WERI-Rb-1 (cell line): ENCODE results near the gene DYNC2H1.
A peak's percentile ranks its signal among the peaks of the same experiment; 100 is the strongest.

Experiments used
- DNase-seq: peaks from one replicate; pipeline ENCODE4 v3.0.0-alpha.2; 2020
- H3K27ac ChIP-seq: fragments of 250-450 bp; sonication (Bioruptor Pico); 2 replicates; pipeline ENCODE4 v1.5.1; 2020; ENCODE audit warnings: mild to moderate bottlenecking, moderate library complexity
- H3K27me3 ChIP-seq: fragments of 250-450 bp; sonication (Bioruptor Pico); 2 replicates; pipeline ENCODE4 v1.5.1; 2021; ENCODE audit warnings: mild to moderate bottlenecking, low read depth, moderate library complexity; ENCODE audit not compliant: insufficient read depth, severe bottlenecking
- H3K36me3 ChIP-seq: fragments of 250-450 bp; sonication (Bioruptor Pico); 2 replicates; pipeline ENCODE4 v1.5.1; 2020; ENCODE audit warnings: mild to moderate bottlenecking, moderate library complexity
- H3K4me3 ChIP-seq: 2 replicates; pipeline ENCODE4 v1.5.1; 2011; ENCODE audit warnings: low read depth, mild to moderate bottlenecking, control low read depth, low read length
- H3K9me3 ChIP-seq: fragments of 250-450 bp; sonication (Bioruptor Pico); 2 replicates; pipeline ENCODE4 v1.5.1; 2021; ENCODE audit warnings: mild to moderate bottlenecking, moderate library complexity; ENCODE audit not compliant: severe bottlenecking
- TF ChIP-seq, protein P1 (sequence below): IDR thresholded peaks from 2 replicates; pipeline ENCODE4 v1.5.1; 2011; ENCODE audit warnings: low read depth, mild to moderate bottlenecking, control low read depth, inconsistent platforms, low read length

The DYNC2H1 gene

GRCh38 chr11:103220133-103220532 is 110.9 kb downstream of the DYNC2H1 start:
- Histone ChIP-seq H3K27me3 (no peaks in the 10 kb centered on the region), H3K9me3 (no peaks in the 10 kb centered on the region), H3K27ac (no peak overlapping the region), H3K4me3 (no peak overlapping the region), H3K36me3 (peaks cover 3% of the 10 kb centered on the region; the same call in 1 of the 2 replicates)
- TF ChIP-seq, protein P1, sequence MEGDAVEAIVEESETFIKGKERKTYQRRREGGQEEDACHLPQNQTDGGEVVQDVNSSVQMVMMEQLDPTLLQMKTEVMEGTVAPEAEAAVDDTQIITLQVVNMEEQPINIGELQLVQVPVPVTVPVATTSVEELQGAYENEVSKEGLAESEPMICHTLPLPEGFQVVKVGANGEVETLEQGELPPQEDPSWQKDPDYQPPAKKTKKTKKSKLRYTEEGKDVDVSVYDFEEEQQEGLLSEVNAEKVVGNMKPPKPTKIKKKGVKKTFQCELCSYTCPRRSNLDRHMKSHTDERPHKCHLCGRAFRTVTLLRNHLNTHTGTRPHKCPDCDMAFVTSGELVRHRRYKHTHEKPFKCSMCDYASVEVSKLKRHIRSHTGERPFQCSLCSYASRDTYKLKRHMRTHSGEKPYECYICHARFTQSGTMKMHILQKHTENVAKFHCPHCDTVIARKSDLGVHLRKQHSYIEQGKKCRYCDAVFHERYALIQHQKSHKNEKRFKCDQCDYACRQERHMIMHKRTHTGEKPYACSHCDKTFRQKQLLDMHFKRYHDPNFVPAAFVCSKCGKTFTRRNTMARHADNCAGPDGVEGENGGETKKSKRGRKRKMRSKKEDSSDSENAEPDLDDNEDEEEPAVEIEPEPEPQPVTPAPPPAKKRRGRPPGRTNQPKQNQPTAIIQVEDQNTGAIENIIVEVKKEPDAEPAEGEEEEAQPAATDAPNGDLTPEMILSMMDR, result no peak
- no peak for DNase-seq

GRCh38 chr11:103222806-103223205 is 113.6 kb downstream of the DYNC2H1 start:
- Histone ChIP-seq H3K27me3 (no peaks in the 10 kb centered on the region), H3K27ac (no peak overlapping the region), H3K9me3 (no peaks in the 10 kb centered on the region), H3K36me3 (peaks cover 3% of the 10 kb centered on the region; the same call in 1 of the 2 replicates), H3K4me3 (no peak overlapping the region)
- DNase-seq, result no peak
- TF ChIP-seq, protein P1, result no peak

DNA sequence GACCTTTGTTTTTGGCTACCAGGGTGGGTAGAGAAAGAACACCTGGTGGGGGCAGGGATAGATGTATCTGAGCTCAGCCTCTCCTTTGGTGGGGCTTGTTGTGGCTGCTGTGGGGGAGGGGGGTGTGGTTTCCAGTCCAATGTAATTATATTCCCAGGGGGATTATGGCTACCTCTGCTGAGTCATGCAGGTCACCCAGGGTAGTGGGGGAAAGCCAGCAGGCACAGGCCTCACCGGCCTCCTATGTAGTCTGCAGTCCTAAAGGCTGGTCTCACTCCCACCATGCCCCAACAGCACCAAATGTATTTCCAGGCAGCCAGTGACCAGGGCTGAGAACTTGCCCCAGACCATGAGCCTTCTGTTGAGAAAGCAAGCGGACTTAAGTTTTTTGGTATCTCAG is 119.6 kb downstream of the DYNC2H1 start:
- H3K9me3 ChIP-seq, result no peaks in the 10 kb centered on the region
- peak; percentile 45 for DNase-seq

GRCh38 chr11:103234974-103235373 is 125.7 kb downstream of the DYNC2H1 start:
- TF ChIP-seq, protein P1, result no peak

More for the DNA sequence above, 119.6 kb downstream of the DYNC2H1 start:
- H3K36me3 ChIP-seq, result no peaks in the 10 kb centered on the region
- H3K27ac ChIP-seq, result no peak overlapping the region
- TF ChIP-seq, protein P1, result no peak
- H3K4me3 ChIP-seq, result no peak overlapping the region
- H3K27me3 ChIP-seq, result no peaks in the 10 kb centered on the region

GRCh38 chr11:103241574-103241973 is 132.3 kb downstream of the DYNC2H1 start:
- Histone ChIP-seq H3K27ac (no peak overlapping the region), H3K4me3 (no peak overlapping the region), H3K36me3 (no peaks in the 10 kb centered on the region), H3K27me3 (no peaks in the 10 kb centered on the region), H3K9me3 (no peaks in the 10 kb centered on the region)
- no peak for DNase-seq
- TF ChIP-seq, protein P1, result no peak

More at GRCh38 chr11:103234974-103235373, 125.7 kb downstream of the DYNC2H1 start:
- no peaks in the 10 kb centered on the region for H3K36me3 ChIP-seq
- H3K9me3 ChIP-seq, result no peaks in the 10 kb centered on the region
- H3K27ac ChIP-seq, result no peak overlapping the region
- H3K4me3 ChIP-seq, result no peak overlapping the region
- H3K27me3 ChIP-seq, result no peaks in the 10 kb centered on the region
- no peak for DNase-seq

GRCh38 chr11:103254123-103254522 is 144.9 kb downstream of the DYNC2H1 start:
- no peaks in the 10 kb centered on the region for H3K9me3 ChIP-seq
- H3K27ac ChIP-seq, result no peak overlapping the region
- H3K27me3 ChIP-seq, result no peaks in the 10 kb centered on the region
- no peaks in the 10 kb centered on the region for H3K36me3 ChIP-seq
- TF ChIP-seq, protein P1, result no peak
- DNase-seq, result no peak
- H3K4me3 ChIP-seq, result no peak overlapping the region
